Activated CD8-positive, alpha-beta memory T cell treated with anti-CD3 and anti-CD28 coated beads for 1 hour (primary cell): ENCODE data around the gene IL17RE.
"Not testable (repeated sequence)": the region's sequence is repeated elsewhere in the genome, so short reads cannot be mapped to it uniquely, and the experiment has no call there.

ENCODE experiments used
- DNase-seq, 2 donors: peaks; one replicate each; pipeline ENCODE4 v3.0.0-alpha.2; 2020; ENCODE audit warnings: low read depth in 1 of 2; ENCODE audit errors: extremely low read depth in 1 of 2

The IL17RE gene

GRCh38 chr3:9932843-9933560 lies 30.4 kb downstream of the IL17RE start:
- DNase-seq: peak; percentile 59 to 81

DNA sequence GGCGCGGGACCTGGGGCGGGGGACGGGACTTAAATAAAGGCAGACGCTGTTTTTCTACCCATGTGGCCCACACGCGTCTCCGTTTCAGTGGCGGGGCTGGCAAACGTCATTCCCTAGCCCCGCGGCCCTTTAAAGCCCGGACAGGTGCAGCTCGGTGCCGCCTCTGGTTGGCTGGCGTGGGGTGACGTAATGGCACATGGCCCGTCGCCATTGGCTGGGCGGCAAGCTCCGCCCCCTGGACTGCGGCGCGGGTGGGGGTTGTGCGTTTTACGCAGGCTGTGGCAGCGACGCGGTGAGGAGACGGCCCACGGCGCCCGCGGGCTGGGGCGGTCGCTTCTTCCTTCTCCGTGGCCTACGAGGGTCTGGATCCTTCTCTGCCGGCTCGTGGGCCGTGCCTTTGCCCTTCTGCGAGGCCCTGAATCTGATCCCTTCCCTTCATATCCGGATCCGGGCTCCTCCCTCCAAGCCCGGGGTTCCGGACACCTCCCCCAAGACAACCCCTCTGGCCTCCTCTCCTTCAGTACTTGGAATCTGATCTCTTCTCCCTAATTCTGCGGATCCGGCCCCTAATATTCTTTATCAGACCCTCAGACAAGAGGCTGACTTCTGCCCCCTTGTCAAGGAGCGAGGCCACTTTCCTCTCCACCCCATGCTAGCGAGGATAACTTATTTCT lies 31.1 kb downstream of the IL17RE start, which contains the start of gene CRELD1:
Gene CRELD1 (plus strand): TSS at position 274 of the 674 bp plus-strand sequence. CDS start 605 bp downstream, outside the sequence.
- peak; percentile 94 to 95 for DNase-seq

DNA sequence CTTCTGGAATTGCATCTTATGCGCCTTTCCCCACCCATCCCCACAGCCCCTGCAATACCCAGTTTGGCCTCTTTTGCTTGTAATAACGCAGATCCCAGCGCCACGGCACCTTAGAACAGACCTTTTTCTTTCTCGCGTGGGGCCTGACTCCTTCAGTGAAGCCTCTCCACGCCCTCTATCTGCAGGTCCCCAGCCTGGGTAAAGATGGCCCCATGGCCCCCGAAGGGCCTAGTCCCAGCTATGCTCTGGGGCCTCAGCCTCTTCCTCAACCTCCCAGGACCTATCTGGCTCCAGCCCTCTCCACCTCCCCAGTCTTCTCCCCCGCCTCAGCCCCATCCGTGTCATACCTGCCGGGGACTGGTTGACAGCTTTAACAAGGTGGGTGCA lies 31.6 kb downstream of the IL17RE start:
- DNase-seq: no peak

DNA sequence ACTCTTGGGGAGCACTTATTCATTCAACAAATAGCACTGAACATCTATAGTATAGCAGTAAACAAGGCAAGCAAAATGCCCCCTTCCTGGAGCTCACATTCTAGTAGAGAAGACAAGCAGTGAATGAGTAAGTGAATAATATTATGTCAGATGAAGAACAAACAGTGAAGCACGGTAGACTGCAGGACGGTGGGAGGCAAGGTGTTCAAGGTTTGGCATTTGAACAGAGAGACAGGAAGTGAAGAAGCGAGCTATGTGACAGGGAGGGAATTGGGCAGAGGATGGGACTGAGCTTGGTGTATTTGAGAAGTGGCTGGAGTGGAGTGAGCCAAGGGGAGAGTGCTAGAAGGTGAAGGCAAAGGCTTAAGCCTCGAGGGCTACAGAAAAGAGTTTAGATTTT lies 32.3 kb downstream of the IL17RE start:
- DNase-seq: no peak

GRCh38 chr3:9935966-9936510 lies 33.4 kb downstream of the IL17RE start:
- DNase-seq: no peak

DNA sequence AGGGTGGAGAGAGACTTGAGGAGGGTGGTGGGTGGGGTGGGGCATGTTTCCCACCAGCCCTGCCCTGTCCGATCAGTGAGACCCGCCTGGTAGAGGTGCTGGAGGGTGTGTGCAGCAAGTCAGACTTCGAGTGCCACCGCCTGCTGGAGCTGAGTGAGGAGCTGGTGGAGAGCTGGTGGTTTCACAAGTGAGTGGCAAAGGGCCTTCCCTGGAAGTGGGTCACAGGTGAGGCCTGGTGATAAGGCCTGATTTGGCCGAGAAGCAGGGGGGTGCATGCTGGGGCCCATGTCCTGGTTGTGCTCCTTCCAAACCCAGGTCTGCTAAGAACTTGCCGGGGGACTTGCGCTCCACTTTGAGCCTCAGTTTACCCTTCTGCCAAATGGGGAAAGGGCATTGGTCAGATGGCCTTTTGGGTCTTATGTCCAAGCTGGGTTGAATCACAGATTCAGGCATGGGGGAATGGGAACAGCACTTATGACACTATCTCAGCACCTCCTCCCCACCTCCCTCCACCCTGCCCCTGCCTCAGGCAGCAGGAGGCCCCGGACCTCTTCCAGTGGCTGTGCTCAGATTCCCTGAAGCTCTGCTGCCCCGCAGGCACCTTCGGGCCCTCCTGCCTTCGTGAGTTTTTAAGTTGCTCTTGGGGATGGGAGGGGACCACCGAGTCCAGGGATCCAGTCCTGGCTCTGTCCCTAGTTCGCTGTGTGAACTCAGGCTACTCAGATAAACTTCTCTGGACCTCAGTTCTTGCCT lies 35.0 kb downstream of the IL17RE start:
- DNase-seq: no peak

DNA sequence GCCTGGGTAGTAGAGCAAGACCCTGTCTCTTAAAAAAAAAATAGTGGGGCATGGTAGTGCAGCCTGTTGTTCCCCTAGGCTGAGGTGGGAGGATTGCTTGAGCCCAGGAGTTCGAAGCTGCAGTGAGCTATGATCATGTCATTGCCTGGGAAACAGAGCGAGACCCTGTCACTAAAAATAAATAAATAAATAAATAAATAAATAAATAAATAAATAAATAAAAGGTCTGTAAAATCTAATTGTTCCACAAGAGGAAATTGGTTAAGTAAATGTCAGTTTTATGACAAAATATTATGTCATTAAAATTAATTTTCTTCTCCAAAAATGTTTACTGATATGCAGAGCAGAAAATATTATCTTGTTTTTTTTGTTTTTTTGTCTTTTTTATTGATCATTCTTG lies 36.3 kb downstream of the IL17RE start:
- DNase-seq: no peak

DNA sequence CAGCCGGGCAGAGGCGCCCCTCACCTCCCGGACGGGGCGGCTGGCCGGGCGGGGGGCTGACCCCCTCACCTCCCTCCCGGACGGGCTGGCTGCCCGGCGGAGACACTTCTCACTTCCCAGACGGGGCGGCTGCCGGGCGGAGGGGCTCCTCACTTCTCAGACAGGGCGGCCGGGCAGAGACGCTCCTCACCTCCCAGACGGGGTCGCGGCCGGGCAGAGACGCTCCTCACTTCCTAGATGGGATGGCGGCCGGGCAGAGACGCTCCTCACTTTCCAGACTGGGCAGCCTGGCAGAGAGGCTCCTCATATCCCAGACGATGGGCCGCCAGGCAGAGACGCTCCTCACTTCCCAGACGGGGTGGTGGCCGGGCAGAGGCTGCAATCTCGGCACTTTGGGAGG lies 37.3 kb downstream of the IL17RE start:
- DNase-seq: not testable (repeated sequence)

GRCh38 chr3:9940746-9941145 lies 38.1 kb downstream of the IL17RE start:
- DNase-seq: no peak

DNA sequence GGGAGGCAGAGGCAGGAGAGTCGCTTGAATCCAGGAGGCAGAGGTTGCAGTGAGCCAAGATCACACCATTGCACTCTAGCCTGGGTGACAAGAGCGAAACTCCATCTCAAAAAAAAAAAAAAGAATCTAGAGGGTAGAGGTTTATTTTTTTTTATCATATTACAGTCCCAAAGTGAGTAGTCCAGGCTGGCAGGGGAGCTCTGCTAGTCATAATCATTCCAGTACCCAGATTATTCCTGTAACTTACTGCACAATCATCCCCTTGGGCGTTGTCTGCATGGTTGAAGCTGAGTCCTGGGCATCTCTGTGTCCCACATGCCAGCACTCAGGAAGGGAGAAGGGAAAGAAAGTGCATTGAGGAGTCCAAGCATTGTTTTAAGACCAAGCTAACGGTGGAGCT lies 39.5 kb downstream of the IL17RE start:
- DNase-seq: no peak

DNA sequence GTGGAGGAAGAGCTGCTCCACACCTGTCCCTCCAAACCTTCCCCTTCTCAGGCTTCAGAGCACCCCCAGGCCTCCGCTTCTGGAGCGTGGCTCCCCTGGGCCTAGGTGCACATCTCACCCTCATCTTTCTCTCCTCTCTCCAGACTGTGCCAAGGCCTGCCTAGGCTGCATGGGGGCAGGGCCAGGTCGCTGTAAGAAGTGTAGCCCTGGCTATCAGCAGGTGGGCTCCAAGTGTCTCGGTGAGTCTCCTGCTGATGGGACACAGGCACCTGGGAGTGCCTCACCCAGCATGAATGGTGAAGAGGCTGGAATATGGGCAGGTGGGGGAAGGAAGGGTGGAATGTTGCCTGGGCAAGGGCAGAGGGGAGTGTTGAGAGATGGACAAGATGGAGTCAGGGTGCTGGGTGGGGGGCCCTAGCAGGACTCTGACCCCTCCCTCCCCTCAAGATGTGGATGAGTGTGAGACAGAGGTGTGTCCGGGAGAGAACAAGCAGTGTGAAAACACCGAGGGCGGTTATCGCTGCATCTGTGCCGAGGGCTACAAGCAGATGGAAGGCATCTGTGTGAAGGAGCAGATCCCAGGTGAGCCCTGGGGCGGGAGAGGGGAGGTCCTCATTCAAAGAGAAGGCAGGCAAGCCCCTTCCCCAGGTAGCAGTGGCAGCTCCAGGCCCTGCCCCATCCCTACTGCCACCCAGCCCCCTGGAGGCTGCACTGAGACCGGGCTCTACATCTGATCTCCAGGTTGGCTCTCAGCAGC lies 40.5 kb downstream of the IL17RE start:
- no peak for DNase-seq

GRCh38 chr3:9944271-9944670 lies 41.6 kb downstream of the IL17RE start:
- no peak for DNase-seq

- no peak for DNase-seq
Observed at GRCh38 chr3:9945358-9945757, 42.7 kb downstream of the IL17RE start.

- peak; percentile 61 to 68 for DNase-seq
Observed at GRCh38 chr3:9946112-9947024, 43.7 kb downstream of the IL17RE start.

- no peak for DNase-seq
Observed at GRCh38 chr3:9947025-9947995, 44.7 kb downstream of the IL17RE start.

- no peak for DNase-seq
Observed at GRCh38 chr3:9948586-9948985, 45.9 kb downstream of the IL17RE start.

DNA sequence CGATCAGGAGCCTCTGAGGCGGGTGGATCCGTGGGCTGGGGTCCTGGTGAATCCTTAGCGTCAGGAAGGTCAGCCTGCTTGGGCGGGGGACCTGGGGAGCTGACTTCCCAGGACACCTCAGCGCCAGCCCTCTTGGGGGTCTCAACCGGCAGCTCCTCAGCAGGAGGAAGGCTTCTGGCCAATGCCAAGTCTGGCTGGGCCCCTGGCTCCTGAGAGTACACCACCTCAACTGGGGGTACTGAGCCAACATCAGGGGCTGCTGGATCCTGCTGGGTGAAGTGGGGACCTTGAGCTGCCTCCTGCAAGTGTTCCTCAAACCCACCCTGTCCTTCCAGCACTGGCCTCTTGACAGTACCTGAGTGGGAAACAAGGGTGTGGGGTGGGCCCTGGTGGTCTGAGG lies 46.5 kb downstream of the IL17RE start:
- no peak for DNase-seq

GRCh38 chr3:9949626-9950025 lies 47.0 kb downstream of the IL17RE start:
- DNase-seq: no peak

GRCh38 chr3:9951126-9951525 lies 48.5 kb downstream of the IL17RE start:
- no peak for DNase-seq
